ENCODE measurements around the gene ATXN1. TPM values are rescaled to one million over a fixed set of nuclear protein-coding genes. Genes with fewer than 3 reads are reported as not detected.

The ATXN1 gene
- total and polyA plus RNA-seq, 7 donors: 1.3 to 50.9 (median 21.6) TPM

DNA sequence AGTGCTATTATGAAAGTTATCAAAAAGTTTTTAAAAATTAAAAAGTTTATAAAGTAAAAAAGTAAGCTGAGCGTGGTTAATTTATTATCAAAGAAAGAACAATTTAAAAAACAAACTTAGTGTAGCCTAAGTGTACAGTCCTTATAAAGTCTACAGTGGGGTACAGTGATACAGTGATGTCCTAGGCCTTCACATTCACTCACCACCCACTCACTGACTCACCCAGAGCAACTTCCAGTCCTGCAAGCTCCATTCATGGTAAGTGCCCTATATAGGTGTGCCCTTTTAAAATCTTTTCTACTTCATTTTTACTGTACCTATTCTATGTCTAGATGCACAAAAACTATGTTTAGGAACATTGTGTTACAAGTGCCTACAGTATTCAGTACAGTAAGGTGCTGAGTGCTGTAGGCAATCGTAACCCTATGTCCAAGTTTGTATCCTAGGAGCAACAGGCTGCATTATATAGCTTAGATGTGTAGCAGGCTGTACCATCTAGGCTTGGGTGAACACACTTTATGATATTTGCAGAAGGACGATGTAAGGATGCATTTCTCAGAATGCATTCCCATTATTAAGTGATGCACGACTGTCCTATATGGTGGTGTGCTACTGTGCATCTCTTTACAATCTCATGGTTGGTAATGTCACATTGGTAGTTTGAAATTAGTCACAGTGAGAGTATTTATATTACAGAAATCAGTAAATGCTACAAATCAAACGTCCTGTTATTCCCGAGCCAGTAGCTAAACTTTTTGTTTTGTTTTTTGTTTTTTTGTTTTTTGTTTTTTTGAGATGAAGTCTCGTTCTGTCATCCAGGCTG is 364.6 kb downstream of the ATXN1 start:
- DNase-seq: no peak
- H3K27me3 ChIP-seq (ENCODE audit: insufficient read depth in 3 of 3, low read length in 2 of 3): no peaks in the 10 kb centered on the region
- peaks cover 10% of the 10 kb centered on the region for H3K4me1 ChIP-seq
- H3K36me3 ChIP-seq (ENCODE audit: insufficient read depth in 1 of 2, low read depth in 1 of 2): no peaks in the 10 kb centered on the region
- WGBS, 3 donors: 89 to 92% (median 92%) methylated on average over 7 of the region's 7 CpGs
- no peak for ATAC-seq
- intact Hi-C loops (cut with DNase I): no loop called here
- TF ChIP-seq, protein P1, sequence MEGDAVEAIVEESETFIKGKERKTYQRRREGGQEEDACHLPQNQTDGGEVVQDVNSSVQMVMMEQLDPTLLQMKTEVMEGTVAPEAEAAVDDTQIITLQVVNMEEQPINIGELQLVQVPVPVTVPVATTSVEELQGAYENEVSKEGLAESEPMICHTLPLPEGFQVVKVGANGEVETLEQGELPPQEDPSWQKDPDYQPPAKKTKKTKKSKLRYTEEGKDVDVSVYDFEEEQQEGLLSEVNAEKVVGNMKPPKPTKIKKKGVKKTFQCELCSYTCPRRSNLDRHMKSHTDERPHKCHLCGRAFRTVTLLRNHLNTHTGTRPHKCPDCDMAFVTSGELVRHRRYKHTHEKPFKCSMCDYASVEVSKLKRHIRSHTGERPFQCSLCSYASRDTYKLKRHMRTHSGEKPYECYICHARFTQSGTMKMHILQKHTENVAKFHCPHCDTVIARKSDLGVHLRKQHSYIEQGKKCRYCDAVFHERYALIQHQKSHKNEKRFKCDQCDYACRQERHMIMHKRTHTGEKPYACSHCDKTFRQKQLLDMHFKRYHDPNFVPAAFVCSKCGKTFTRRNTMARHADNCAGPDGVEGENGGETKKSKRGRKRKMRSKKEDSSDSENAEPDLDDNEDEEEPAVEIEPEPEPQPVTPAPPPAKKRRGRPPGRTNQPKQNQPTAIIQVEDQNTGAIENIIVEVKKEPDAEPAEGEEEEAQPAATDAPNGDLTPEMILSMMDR (IDR thresholded peaks at IDR 0.05): no peak
- no peak overlapping the region for H3K4me3 ChIP-seq
- no peak overlapping the region for H3K27ac ChIP-seq
- H3K9me3 ChIP-seq: no peaks in the 10 kb centered on the region

DNA sequence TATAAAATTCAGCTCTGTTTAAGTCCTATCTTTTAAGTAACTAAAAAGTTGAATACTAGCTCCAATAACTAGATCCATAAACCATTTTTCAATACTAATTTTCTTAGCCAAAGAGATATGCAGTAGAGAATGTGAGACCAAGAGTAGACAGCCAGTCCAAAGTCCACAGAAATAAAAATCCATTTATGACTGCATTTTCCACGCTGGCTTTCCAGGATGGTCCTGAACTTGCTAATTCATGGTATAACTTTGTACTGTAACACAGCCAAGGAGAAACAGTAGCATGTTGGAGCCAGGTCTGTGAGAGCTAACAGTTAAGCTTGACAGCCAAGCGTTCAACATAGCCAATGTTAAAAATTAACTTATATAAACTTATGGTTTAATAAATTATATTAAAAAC is 366.6 kb downstream of the ATXN1 start:
- DNase-seq (no peak), ATAC-seq (no peak)
- intact Hi-C loops (cut with DNase I): loop anchor here in 1 of 2 donors (5.0 kb wide), 1 partner anchor 62 kb away; no protein-coding TSS in a partner anchor
- Histone ChIP-seq H3K9me3 (no peaks in the 10 kb centered on the region), H3K27me3 (ENCODE audit: insufficient read depth in 3 of 3, low read length in 2 of 3) (no peaks in the 10 kb centered on the region), H3K4me1 (peaks cover 16% of the 10 kb centered on the region), H3K4me3 (no peak overlapping the region), H3K36me3 (ENCODE audit: insufficient read depth in 1 of 2, low read depth in 1 of 2) (no peaks in the 10 kb centered on the region), H3K27ac (no peak overlapping the region)
- WGBS, 3 donors: 81 to 88% (median 85%) methylated on average over 2 of the region's 2 CpGs
- TF ChIP-seq, protein P1 (IDR thresholded peaks at IDR 0.05): no peak

DNA sequence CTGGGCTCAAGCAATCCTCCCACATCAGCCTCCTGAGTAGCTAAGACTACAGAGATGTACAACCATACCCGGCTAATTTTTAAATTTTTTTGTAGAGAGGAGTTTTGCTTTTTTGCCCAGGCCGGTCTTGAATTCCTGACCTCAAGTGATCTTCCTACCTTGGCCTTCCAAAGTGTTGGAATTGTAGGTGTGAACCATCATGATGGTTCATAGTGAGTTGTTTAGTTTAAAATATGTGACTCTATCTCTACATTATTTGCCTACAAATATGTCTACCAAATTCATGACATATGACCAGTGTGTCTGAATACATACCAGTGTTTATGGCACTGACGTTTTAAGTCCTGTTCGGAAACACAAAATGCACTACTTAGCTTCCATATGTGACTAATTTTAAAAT is 367.9 kb downstream of the ATXN1 start:
- H3K36me3 ChIP-seq (ENCODE audit: insufficient read depth in 1 of 2, low read depth in 1 of 2): no peaks in the 10 kb centered on the region
- no peak overlapping the region for H3K4me3 ChIP-seq
- ATAC-seq (no peak), DNase-seq (no peak)
- TF ChIP-seq, protein P1 (IDR thresholded peaks at IDR 0.05): no peak
- WGBS, 3 donors: 98 to 99% (median 99%) methylated on average over 4 of the region's 4 CpGs
- H3K27ac ChIP-seq: no peak overlapping the region
- peaks cover 16% of the 10 kb centered on the region for H3K4me1 ChIP-seq
- H3K9me3 ChIP-seq: no peaks in the 10 kb centered on the region
- intact Hi-C loops (cut with DNase I): loop anchor here in 1 of 2 donors (5.0 kb wide), 1 partner anchor 61 kb away; no protein-coding TSS in a partner anchor
- no peaks in the 10 kb centered on the region for H3K27me3 ChIP-seq (ENCODE audit: insufficient read depth in 3 of 3, low read length in 2 of 3)

DNA sequence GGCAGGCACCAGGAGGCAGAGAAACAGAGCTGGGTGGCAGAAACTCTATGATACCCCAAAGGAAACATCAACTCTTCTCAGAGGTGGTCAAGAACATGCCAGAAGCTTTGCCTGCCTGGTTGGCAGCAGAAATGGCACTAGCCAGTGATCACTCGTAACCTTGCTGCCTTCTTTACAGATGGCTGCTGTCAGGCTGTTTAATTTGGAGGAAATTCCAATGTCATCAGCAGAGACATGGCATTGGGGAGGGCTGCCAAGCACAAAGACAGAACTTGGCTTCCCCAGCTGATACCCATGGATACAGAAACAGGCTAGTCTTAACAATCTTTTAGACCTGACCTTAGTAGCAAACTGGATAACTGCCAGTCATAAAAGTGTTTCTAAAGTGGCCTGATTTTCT is 369.2 kb downstream of the ATXN1 start:
- WGBS, 3 donors: 13 to 31% (median 22%) methylated on average over 1 of the region's 1 CpG
- H3K36me3 ChIP-seq (ENCODE audit: insufficient read depth in 1 of 2, low read depth in 1 of 2): no peaks in the 10 kb centered on the region
- peaks cover 16% of the 10 kb centered on the region for H3K4me1 ChIP-seq
- intact Hi-C loops (cut with DNase I): loop anchor here in 1 of 2 donors (5.0 kb wide), 1 partner anchor 60 kb away; no protein-coding TSS in a partner anchor
- DNase-seq (no peak), ATAC-seq (peak in 2 of 4 donors; percentile 34 to 43)
- H3K27ac ChIP-seq: peak overlapping the region; percentile 66
- H3K4me3 ChIP-seq: no peak overlapping the region
- TF ChIP-seq, protein P1 (IDR thresholded peaks at IDR 0.05): no peak
- no peaks in the 10 kb centered on the region for H3K9me3 ChIP-seq
- no peaks in the 10 kb centered on the region for H3K27me3 ChIP-seq (ENCODE audit: insufficient read depth in 3 of 3, low read length in 2 of 3)

Measured in psoas muscle (tissue), 8 donors.